Stimulated activated CD8-positive, alpha-beta memory T cell treated with anti-CD3 and anti-CD28 coated beads, Interleukin-4, amount 100 ng/mL, for 4 hours (primary cell): ENCODE data around the gene FAM117A.
"Not testable (repeated sequence)": the region's sequence is repeated elsewhere in the genome, so short reads cannot be mapped to it uniquely, and the experiment has no call there.

Source experiments
- DNase-seq, 2 donors: peaks; one replicate each; pipeline ENCODE4 v3.0.0-alpha.2; 2020; ENCODE audit warnings: low read depth in 2 of 2, low spot score in 1 of 2

Gene FAM117A

GRCh38 chr17:49680314-49680713, 83.6 kb downstream of the FAM117A start:
- DNase-seq: no peak

GRCh38 chr17:49677933-49678847, 85.7 kb downstream of the FAM117A start, which contains the start of gene SPOP:
Gene SPOP, minus strand, starts transcription at chr17:49678097. Its CDS starts 55,287 bp downstream, at chr17:49622810.
- DNase-seq: peak; percentile 98

GRCh38 chr17:49677134-49677932, 86.6 kb downstream of the FAM117A start:
- peak; percentile 93 for DNase-seq

- DNase-seq: no peak
These were observed 87.6 kb downstream of the FAM117A start for GRCh38 chr17:49676276-49676868.

- no peak for DNase-seq
These were observed 89.4 kb downstream of the FAM117A start for GRCh38 chr17:49674507-49674906.

GRCh38 chr17:49673679-49674078, 90.3 kb downstream of the FAM117A start:
- DNase-seq: not testable (repeated sequence)

- DNase-seq: no peak
These were observed 93.3 kb downstream of the FAM117A start for GRCh38 chr17:49670641-49671040.

- no peak for DNase-seq
These were observed 93.9 kb downstream of the FAM117A start for GRCh38 chr17:49670002-49670401.

- no peak for DNase-seq
These were observed 96.1 kb downstream of the FAM117A start for GRCh38 chr17:49667854-49668253.

GRCh38 chr17:49664706-49665211, 99.2 kb downstream of the FAM117A start:
- DNase-seq: no peak
